HepG2 (cell line): Measurements from ENCODE around the gene SLC43A3. TPM values are rescaled to one million over a fixed set of nuclear protein-coding genes. Genes with fewer than 3 reads are reported as not detected.

Source experiments
- ATAC-seq: fragments of 200-7000 bp; cut with Tn5 transposase; 3 replicates; pipeline ENCODE4 v1.9.1; 2020; ENCODE audit warnings: mild to moderate bottlenecking, moderate library complexity
- BruUV-seq: library from RNA; stranded (reverse); fragments of 400-500 nt; replicated peaks from 2 replicates; lab custom pipeline; 2021; lab: Mats Ljungman, UMichigan
- CTCF ChIA-PET: fragments of 300-600 bp; formaldehyde crosslinking; extraction: SDS; loops from one replicate; lab custom pipeline; 2021; ENCODE audit warnings: low total read pairs, inconsistent platforms, low intra/inter-chr PET ratio; lab: Yijun Ruan, JAX
- POLR2A ChIA-PET: fragments of 350-600 bp; sonication (Branson Sonifier 250); formaldehyde crosslinking; loops from one replicate; lab custom pipeline; 2020; ENCODE audit warnings: antibody characterized with exemption, inconsistent platforms; lab: Yijun Ruan, JAX
- DNase-seq: peaks from one replicate; pipeline ENCODE4 v3.0.0-alpha.2; 2015; ENCODE audit warnings: low spot score
- FAIRE-seq: peaks from 3 replicates; lab custom pipeline; 2011; peaks lifted over from hg19 to GRCh38; lab: Jason Lieb, UNC
- H2AFZ ChIP-seq: one replicate; pipeline ENCODE4 v1.6.1; 2011; ENCODE audit warnings: low read length, inconsistent platforms
- H3K27ac ChIP-seq: fragments of 300-600 bp; 3 replicates; pipeline ENCODE4 v1.8.0; 2011; ENCODE audit warnings: mixed run types, mild to moderate bottlenecking, mixed read lengths, low read length, inconsistent platforms; ENCODE audit not compliant: insufficient read depth; ENCODE audit errors: extremely low read length
- H3K27me3 ChIP-seq, 2 experiments: fragments of 200-600 bp in 1 of 2; 2 replicates in 1 of 2; 3 replicates in 1 of 2; pipeline versions ENCODE4 v1.6.0 to v1.8.0; 2011; ENCODE audit warnings: low read length in 2 of 2, mild to moderate bottlenecking in 2 of 2, moderate library complexity in 2 of 2, inconsistent platforms in 1 of 2; ENCODE audit not compliant: insufficient read depth in 2 of 2, control insufficient read depth in 1 of 2
- H3K36me3 ChIP-seq, 2 experiments: fragments of 200-600 bp in 1 of 2; replicated peaks in 1 of 2; 2 replicates in 1 of 2; 3 replicates in 1 of 2; pipeline versions ENCODE4 v1.5.1 to v1.8.0; 2011; ENCODE audit warnings: low read length in 2 of 2, inconsistent platforms in 1 of 2; ENCODE audit not compliant: insufficient read depth in 2 of 2, control insufficient read depth in 1 of 2
- H3K4me1 ChIP-seq: 2 replicates; pipeline ENCODE4 v1.5.1; 2012; ENCODE audit warnings: low read length, inconsistent platforms; ENCODE audit not compliant: insufficient read depth
- H3K4me2 ChIP-seq: 2 replicates; pipeline ENCODE4 v1.6.0; 2011; ENCODE audit warnings: low read depth, low read length, inconsistent platforms
- H3K4me3 ChIP-seq, 3 experiments: fragments of 200-600 bp in 1 of 3; sonication (generic), shearing (Covaris generic) in 1 of 3; replicated peaks in 1 of 3; 2 replicates each; pipeline ENCODE4 v1.5.1; 2011 to 2016; ENCODE audit warnings: low read length in 3 of 3, inconsistent platforms in 2 of 3, low read depth in 2 of 3, mild to moderate bottlenecking in 2 of 3, control low read depth in 1 of 3, mixed read lengths in 1 of 3; ENCODE audit not compliant: insufficient read depth in 1 of 3
- H3K79me2 ChIP-seq: one replicate; pipeline ENCODE4 v1.6.1; 2011; ENCODE audit warnings: low read length, inconsistent platforms; ENCODE audit not compliant: insufficient read depth
- H3K9ac ChIP-seq: 2 replicates; pipeline ENCODE4 v1.6.0; 2011; ENCODE audit warnings: mild to moderate bottlenecking, low read depth, low read length, inconsistent platforms; ENCODE audit not compliant: insufficient read depth
- H3K9me3 ChIP-seq: 2 replicates; pipeline ENCODE4 v1.5.1; 2012; ENCODE audit warnings: mild to moderate bottlenecking, low read length
- H4K20me1 ChIP-seq: 2 replicates; pipeline ENCODE4 v1.6.0; 2011; ENCODE audit warnings: inconsistent platforms, mild to moderate bottlenecking, low read length, moderate library complexity; ENCODE audit not compliant: insufficient read depth
- ATAD3A ChIP-seq: sonication (generic); formaldehyde crosslinking; IDR thresholded peaks from 2 replicates; pipeline ENCODE4 v1.4.0; 2020; ENCODE audit warnings: missing genetic modification reagents
- ELK4 ChIP-seq: sonication (generic); formaldehyde crosslinking; IDR thresholded peaks from 2 replicates; pipeline ENCODE4 v1.9.0; 2021; ENCODE audit warnings: missing genetic modification reagents, borderline replicate concordance
- FOXK2 ChIP-seq: fragments of 450-650 bp; IDR thresholded peaks from 2 replicates; pipeline ENCODE4 v1.6.1; 2016
- SOX13 ChIP-seq, 3 experiments: fragments of 450-650 bp in 1 of 3; sonication (generic) in 1 of 3; formaldehyde crosslinking in 1 of 3; IDR thresholded peaks in 2 of 3; conservative IDR thresholded peaks in 1 of 3; 2 replicates each; pipeline versions ENCODE4 v1.5.0 to v1.6.1; 2016 to 2020; ENCODE audit warnings: antibody characterized with exemption in 1 of 3, mild to moderate bottlenecking in 1 of 3, missing compliant biosample characterization in 1 of 3, missing genetic modification reagents in 1 of 3, moderate library complexity in 1 of 3
- ZNF589 ChIP-seq: sonication (generic); formaldehyde crosslinking; conservative IDR thresholded peaks from 2 replicates; pipeline ENCODE4 v1.8.0; 2022; ENCODE audit warnings: mild to moderate bottlenecking, moderate library complexity, missing genetic modification reagents
- ZNF781 ChIP-seq: sonication (generic); formaldehyde crosslinking; IDR thresholded peaks from 2 replicates; pipeline ENCODE4 v1.5.1; 2020; ENCODE audit warnings: borderline replicate concordance, mild to moderate bottlenecking, missing genetic modification reagents; ENCODE audit errors: not compliant biosample characterization
- ZSCAN30 ChIP-seq: sonication (generic); formaldehyde crosslinking; IDR thresholded peaks from 2 replicates; pipeline ENCODE4 v1.5.0; 2020; ENCODE audit warnings: mild to moderate bottlenecking, missing genetic modification reagents
- WGBS: methylation state at CpG from one replicate; pipeline ENCODE4 v1.1.6; 2017; ENCODE audit warnings: low lambda C conversion rate; 5-methylcytosine and 5-hydroxymethylcytosine counted together
- in situ Hi-C: cut with HindIII; loops from 2 replicates; pipeline ENCODE4 v1.10.0; 2017; ENCODE audit warnings: low pct_unique_long_range_greater_than_20kb; ENCODE audit not compliant: extremely low pct_ligation_motif_present
- intact Hi-C: fragments of 100-400 bp; cut with micrococcal nuclease; formaldehyde crosslinking; loops from one replicate; pipeline ENCODE4 v1.10.0; 2022; ENCODE audit not compliant: unreplicated experiment
- polyA plus RNA-seq, 8 experiments: library from polyadenylated mRNA; depleted of rRNA in 3 of 8; stranded (reverse) in 7 of 8; unstranded in 1 of 8; fragments of >200 nt; fragmentation: Illumina TruSeq in 4 of 8; extraction: Trizol in 4 of 8; gene quantifications; 2 replicates each; pipeline versions ENCODE4 v1.2.1 to v1.2.3, GENCODE V29; 2011 to 2016; ENCODE audit warnings: low read depth in 4 of 8, missing spikeins in 1 of 8, mixed read lengths in 1 of 8; ENCODE audit not compliant: insufficient read depth in 1 of 8
- total RNA-seq, 5 experiments: library from RNA; depleted of rRNA; stranded (reverse); fragments of >200 nt; fragmentation: Illumina TruSeq; extraction: Trizol; gene quantifications; 2 replicates each; pipeline ENCODE4 v1.2.3, GENCODE V29; 2016; ENCODE audit warnings: low read depth in 1 of 5
- TF ChIP-seq, protein P1 (sequence below): IDR thresholded peaks from 2 replicates; pipeline ENCODE4 v1.6.1; 2016; ENCODE audit warnings: missing biosample characterization, missing genetic modification reagents, low read depth

SLC43A3 gene
- total and polyA plus RNA-seq, 2 of the 13 experiments (the other 11 are each of a cell fraction or from before 2014, with no cell fraction given): 2.6 TPM; not detected in 1

DNA sequence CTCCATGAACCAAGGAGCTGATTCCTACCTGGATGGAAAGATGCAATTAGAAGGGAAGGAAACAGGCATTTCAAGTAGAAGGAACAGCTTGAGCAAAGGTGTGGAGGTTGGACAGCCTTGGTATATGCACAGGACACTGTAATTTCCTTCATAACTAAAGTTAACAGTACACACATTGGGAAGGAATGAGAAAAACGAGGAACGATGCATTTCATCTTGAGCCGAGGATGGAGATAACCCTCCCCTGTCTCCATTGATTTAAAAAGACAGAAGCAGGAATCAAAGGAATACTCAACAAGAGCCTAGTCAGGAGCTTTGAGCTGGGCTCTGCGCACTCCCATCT, 34.2 kb downstream of the SLC43A3 start (continued):
- TF ChIP-seq ATAD3A (CRISPR knock-in tag): no peak

- CTCF ChIA-PET: no interaction called here
These were observed 34.7 kb downstream of the SLC43A3 start for GRCh38 chr11:57392066-57392762.

More at GRCh38 chr11:57392066-57392762, 34.7 kb downstream of the SLC43A3 start:
- Histone ChIP-seq H4K20me1 (no peaks in the 10 kb centered on the region), H3K4me1 (no peaks in the 10 kb centered on the region), H3K79me2 (no peaks in the 10 kb centered on the region), H3K4me3 (no peak overlapping the region), H3K27me3 (peaks cover 0 to 4% of the 10 kb centered on the region in 2 experiments; a peak in 3 of 5 replicates), H3K27ac (no peak overlapping the region), H3K36me3 (no peaks in the 10 kb centered on the region), H3K4me2 (no peak overlapping the region), H3K9ac (no peak overlapping the region), H2AFZ (no peak overlapping the region), H3K9me3 (no peaks in the 10 kb centered on the region)
- in situ Hi-C loops: no loop called here
- intact Hi-C loops: no loop called here
- FAIRE-seq (no peak), ATAC-seq (no peak), DNase-seq (no peak)
- 22% methylated on average over 8 of the region's 8 CpGs for WGBS
- TF ChIP-seq SOX13 (IDR thresholded peaks at IDR 0.05): no peak
- TF ChIP-seq SOX13 (CRISPR knock-in tag; conservative IDR thresholded peaks at IDR 0.05 in 1 of 2, IDR thresholded peaks at IDR 0.05 in 1 of 2): no peak
- no peak for TF ChIP-seq ZNF589 (CRISPR knock-in tag)
- TF ChIP-seq FOXK2: no peak
- TF ChIP-seq ELK4 (CRISPR knock-in tag): no peak
- TF ChIP-seq ZNF781: no peak
- TF ChIP-seq, protein P1, sequence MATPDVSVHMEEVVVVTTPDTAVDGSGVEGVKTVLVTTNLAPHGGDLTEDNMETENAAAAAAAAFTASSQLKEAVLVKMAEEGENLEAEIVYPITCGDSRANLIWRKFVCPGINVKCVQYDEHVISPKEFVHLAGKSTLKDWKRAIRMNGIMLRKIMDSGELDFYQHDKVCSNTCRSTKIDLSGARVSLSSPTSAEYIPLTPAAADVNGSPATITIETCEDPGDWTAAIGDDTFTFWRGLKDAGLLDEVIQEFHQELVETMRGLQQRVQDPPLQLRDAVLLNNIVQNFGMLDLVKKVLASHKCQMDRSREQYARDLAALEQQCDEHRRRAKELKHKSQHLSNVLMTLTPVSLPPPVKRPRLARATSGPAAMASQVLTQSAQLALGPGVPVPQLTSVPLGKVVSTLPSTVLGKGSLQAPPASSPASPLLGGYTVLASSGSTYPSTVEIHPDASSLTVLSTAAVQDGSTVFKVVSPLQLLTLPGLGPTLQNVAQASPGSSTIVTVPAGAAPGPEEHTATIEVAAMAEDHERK (CRISPR knock-in tag): no peak
- TF ChIP-seq ZSCAN30: no peak
- POLR2A ChIA-PET: no interaction called here
- no TSS peak for BruUV-seq
